ENCODE data around the gene VPS50.
"Not testable (repeated sequence)": the region's sequence is repeated elsewhere in the genome, so short reads cannot be mapped to it uniquely, and the experiment has no call there.

Gene VPS50

DNA sequence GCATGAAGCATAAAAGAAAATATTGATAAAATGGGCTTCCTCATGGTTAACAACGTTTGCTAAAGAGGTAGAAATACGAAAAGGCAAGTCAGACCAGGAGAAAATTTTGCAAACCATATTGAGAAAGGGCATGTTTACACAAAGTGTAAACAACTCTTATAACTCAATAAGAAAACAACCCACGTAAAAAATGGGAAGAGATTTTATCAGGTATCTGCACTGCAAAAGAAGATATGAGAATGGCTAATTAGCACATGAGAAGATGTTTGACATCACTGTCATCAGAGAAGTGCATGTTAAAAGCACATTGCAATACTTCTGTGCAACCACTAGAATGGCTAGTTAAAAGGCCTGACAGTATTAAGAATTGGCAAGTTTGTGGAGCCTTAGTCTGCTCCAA lies 99.5 kb downstream of the VPS50 start:
- DNase-seq (ENCODE audit: low spot score) = no peak

DNA sequence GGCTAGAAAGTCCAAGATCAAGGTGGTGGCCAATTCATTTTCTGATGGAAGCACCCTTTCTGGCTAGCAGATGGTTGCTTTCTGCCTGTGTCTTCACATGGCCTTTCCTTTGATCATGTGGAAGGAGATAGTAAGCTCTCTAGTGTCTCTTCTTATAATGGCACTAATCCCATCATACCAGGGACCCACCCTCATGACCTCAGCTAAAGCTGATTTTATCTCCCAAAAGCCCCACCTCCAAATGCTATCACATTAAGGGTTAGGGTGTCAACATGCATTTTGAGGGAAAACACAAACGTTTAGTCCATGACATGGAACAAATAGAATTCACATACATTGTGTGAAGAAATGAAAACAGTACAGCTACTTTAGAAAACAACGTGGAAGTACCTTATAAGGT lies 100.0 kb downstream of the VPS50 start:
- no peak for DNase-seq (ENCODE audit: low spot score)

GRCh38 chr7:93337052-93337451 lies 104.9 kb downstream of the VPS50 start:
- DNase-seq (ENCODE audit: low spot score) = no peak

DNA sequence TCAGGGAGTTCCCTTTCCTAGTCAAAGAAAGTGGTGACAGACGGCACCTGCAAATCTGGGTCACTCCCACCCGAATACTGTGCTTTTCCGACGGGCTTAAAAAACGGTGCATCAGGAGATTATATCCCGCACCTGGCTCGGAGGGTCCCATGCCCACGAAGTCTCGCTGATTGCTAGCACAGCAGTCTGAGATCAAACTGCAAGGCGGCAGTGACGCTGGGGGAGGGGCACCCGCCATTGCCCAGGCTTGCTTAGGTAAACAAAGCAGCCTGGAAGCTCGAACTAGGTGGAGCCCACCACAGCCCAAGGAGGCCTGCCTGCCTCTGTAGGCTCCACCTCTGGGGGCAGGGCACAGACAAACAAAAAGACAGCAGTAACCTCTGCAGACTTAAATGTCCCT lies 110.0 kb downstream of the VPS50 start:
- DNase-seq (ENCODE audit: low spot score) = not testable (repeated sequence)

GRCh38 chr7:93350338-93350737 lies 118.2 kb downstream of the VPS50 start:
- DNase-seq (ENCODE audit: low spot score) = no peak

GRCh38 chr7:93352881-93353280 lies 120.7 kb downstream of the VPS50 start:
- no peak for DNase-seq (ENCODE audit: low spot score)

GRCh38 chr7:93354815-93355214 lies 122.6 kb downstream of the VPS50 start:
- DNase-seq (ENCODE audit: low spot score) = no peak

DNA sequence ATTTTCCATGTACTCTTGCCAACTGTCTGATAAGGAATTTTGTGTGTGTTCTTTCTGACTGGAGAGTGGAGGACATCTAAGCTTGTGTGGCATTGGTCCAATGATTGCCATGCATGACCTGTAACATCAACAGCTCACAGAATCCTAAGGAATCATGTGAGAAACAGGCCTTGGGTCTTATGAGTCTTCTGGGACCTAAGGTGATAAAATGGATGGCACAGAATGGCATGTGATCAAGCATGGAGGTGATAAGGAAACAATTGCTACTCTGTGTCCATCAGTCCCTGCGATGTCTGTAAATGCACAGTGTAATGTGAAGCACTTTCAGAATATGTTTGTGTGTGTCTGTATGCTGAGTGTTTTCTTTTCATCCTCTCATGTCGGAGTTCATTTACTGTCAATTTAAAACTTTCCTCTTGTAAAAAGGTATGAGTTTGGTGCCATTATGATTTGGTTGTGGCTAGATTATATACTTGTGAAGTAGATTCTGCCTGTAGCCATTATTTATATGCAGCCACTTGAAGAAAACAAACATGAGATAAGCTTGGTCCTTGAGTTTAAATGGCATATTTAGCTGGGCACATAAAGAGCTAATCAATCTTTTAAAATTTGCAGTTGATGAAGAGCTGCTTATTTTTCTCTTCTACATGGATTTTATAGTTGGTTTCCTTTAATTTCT lies 127.5 kb downstream of the VPS50 start:
- no peak for DNase-seq (ENCODE audit: low spot score)

- no peak for DNase-seq (ENCODE audit: low spot score)
These were observed 129.7 kb downstream of the VPS50 start for GRCh38 chr7:93361853-93362252.

- DNase-seq (ENCODE audit: low spot score) = no peak
These were observed 132.6 kb downstream of the VPS50 start for GRCh38 chr7:93364806-93365205.

DNA sequence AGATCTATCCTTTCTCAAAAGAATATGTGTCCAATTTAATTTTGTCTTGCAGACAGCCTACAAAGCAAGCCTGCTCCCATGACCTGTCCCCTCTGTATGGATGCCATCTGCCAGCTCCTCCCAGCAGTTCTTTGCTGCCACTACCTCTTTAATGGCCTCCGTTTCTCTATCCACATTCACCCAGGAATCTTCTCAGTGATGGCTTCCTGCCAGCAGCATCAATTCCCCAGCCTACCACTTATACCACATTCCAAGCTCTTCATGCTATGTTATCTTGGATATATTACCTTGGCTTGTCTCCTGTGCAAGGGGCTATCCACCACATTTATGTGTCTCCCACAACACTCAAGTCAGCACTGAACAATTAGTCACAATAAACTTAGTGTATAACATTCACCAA lies 133.2 kb downstream of the VPS50 start:
- no peak for DNase-seq (ENCODE audit: low spot score)

GRCh38 chr7:93366816-93367215 lies 134.7 kb downstream of the VPS50 start:
- no peak for DNase-seq (ENCODE audit: low spot score)

- no peak for DNase-seq (ENCODE audit: low spot score)
These were observed 135.1 kb downstream of the VPS50 start for GRCh38 chr7:93367254-93367653.

DNA sequence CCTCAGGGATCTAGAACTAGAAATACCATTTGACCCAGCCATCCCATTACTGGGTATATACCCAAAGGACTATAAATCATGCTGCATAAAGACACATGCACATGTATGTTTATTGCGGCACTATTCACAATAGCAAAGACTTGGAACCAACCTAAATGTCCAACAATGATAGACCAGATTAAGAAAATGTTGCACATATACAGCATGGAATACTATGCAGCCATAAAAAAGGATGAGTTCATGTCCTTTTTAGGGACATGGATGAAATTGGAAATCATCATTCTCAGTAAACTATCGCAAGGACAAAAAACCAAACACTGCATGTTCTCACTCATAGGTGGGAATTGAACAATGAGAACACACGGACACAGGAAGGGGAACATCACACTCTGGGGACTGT lies 138.8 kb downstream of the VPS50 start:
- not testable (repeated sequence) for DNase-seq (ENCODE audit: low spot score)

DNA sequence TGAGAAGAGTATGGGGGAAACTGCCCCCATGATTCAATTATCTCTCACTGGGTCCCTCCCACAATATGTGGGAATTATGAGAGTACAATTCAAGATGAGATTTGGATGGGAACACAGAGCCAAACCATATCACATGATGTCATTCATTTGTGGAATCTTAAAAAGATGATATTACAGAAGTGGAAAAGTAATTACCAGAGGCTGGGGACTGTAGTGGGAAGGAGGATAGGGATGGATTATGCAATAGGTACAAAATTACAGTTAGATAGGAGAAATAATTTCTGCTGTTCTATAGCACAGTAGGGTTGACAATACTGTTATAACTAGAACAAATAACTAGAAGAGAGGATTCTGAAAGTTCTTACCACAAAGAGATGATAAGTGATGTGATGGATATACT lies 141.4 kb downstream of the VPS50 start:
- DNase-seq (ENCODE audit: low spot score) = no peak

- DNase-seq (ENCODE audit: low spot score) = no peak
These were observed 142.3 kb downstream of the VPS50 start for GRCh38 chr7:93374345-93374940.

GRCh38 chr7:93375603-93376002 lies 143.4 kb downstream of the VPS50 start:
- DNase-seq (ENCODE audit: low spot score) = no peak

GRCh38 chr7:93378131-93378760 lies 146.1 kb downstream of the VPS50 start:
- no peak for DNase-seq (ENCODE audit: low spot score)

- DNase-seq (ENCODE audit: low spot score) = no peak
These were observed 150.2 kb downstream of the VPS50 start for GRCh38 chr7:93382362-93382761.

- no peak for DNase-seq (ENCODE audit: low spot score)
These were observed 158.5 kb downstream of the VPS50 start for GRCh38 chr7:93390660-93391059.

GRCh38 chr7:93392984-93393383 lies 160.8 kb downstream of the VPS50 start:
- DNase-seq (ENCODE audit: low spot score) = no peak

DNA sequence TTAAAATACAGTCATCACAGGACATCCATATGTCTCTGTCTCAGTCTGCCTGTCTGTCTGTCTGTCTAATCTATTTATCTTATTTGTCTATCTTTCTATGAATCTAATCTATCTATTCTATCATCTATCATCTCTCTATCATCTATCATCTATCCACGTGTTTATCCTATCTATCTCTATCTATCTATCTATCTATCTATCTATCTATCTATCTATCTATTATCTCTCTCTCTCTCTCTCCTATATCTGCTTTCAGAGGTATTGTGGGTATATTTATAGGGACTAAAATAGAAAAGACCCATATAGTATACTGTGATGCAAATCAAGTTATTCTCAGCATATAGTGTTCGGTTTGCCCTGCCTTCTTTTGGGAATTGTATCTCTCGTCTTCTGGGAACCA lies 167.5 kb downstream of the VPS50 start:
- no peak for DNase-seq (ENCODE audit: low spot score)

DNA sequence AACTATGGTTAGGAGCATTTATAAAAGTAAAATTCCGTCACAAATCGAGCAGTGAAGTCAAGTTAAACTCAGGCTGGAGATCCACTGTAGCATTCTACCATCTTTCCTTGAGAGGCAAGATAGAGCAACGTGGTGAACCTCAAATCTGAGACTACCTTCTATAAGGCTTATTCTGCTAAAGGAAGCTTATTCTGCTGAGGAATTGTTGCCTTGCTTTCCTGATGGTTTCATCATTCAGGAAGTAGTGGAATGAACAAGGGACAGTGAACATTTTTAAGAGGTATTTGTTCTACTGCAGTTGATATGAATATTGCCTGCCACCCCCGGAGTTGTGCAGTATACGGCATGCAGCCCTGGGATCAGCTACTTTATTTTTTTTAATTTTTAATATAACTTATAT lies 170.8 kb downstream of the VPS50 start:
- no peak for DNase-seq (ENCODE audit: low spot score)

GRCh38 chr7:93407239-93407638 lies 175.1 kb downstream of the VPS50 start:
- DNase-seq (ENCODE audit: low spot score) = no peak
